Jurkat, Clone E6-1 (cell line): ENCODE data around the gene ABHD16B.
"Not testable (repeated sequence)": the region's sequence is repeated elsewhere in the genome, so short reads cannot be mapped to it uniquely, and the experiment has no call there.

Source experiments
- DNase-seq: peaks from one replicate; pipeline ENCODE4 v3.0.0-alpha.2; 2011; ENCODE audit warnings: low read depth, low spot score
- H3K4me3 ChIP-seq: 2 replicates; pipeline ENCODE4 v1.5.1; 2011; ENCODE audit warnings: mild to moderate bottlenecking, low read length, control low read depth, moderate library complexity

The ABHD16B gene

GRCh38 chr20:63850689-63851547 lies 10.4 kb upstream of the ABHD16B start:
- no peak for DNase-seq
- no peak overlapping the region for H3K4me3 ChIP-seq

- not testable (repeated sequence) for DNase-seq
These were observed 9.8 kb upstream of the ABHD16B start for GRCh38 chr20:63851548-63851943.

GRCh38 chr20:63853733-63854068 lies 7.6 kb upstream of the ABHD16B start:
- H3K4me3 ChIP-seq, DNase-seq: not testable (repeated sequence)

More at GRCh38 chr20:63851548-63851943, 9.8 kb upstream of the ABHD16B start:
- H3K4me3 ChIP-seq: not testable (repeated sequence)

- DNase-seq: no peak
- H3K4me3 ChIP-seq: no peak overlapping the region
These were observed 7.1 kb upstream of the ABHD16B start for GRCh38 chr20:63854069-63854765.

GRCh38 chr20:63854766-63855362 lies 6.4 kb upstream of the ABHD16B start:
- H3K4me3 ChIP-seq: no peak overlapping the region

GRCh38 chr20:63855363-63856097 lies 5.8 kb upstream of the ABHD16B start:
- no peak for DNase-seq
- no peak overlapping the region for H3K4me3 ChIP-seq

More at GRCh38 chr20:63854766-63855362, 6.4 kb upstream of the ABHD16B start:
- no peak for DNase-seq

GRCh38 chr20:63856098-63856511 lies 5.2 kb upstream of the ABHD16B start:
- no peak for DNase-seq
- H3K4me3 ChIP-seq: no peak overlapping the region

GRCh38 chr20:63857764-63858392 lies 3.4 kb upstream of the ABHD16B start:
- DNase-seq: no peak
- no peak overlapping the region for H3K4me3 ChIP-seq

GRCh38 chr20:63858393-63859165 lies 2.7 kb upstream of the ABHD16B start:
- H3K4me3 ChIP-seq: no peak overlapping the region

GRCh38 chr20:63859166-63859699 lies 2.1 kb upstream of the ABHD16B start:
- DNase-seq: no peak
- H3K4me3 ChIP-seq: no peak overlapping the region

More at GRCh38 chr20:63858393-63859165, 2.7 kb upstream of the ABHD16B start:
- no peak for DNase-seq

- DNase-seq: no peak
- H3K4me3 ChIP-seq: no peak overlapping the region
These were observed 810 bp upstream of the ABHD16B start for GRCh38 chr20:63860325-63861051.

GRCh38 chr20:63861981-63862901 lies 943 bp downstream of the ABHD16B start:
- no peak overlapping the region for H3K4me3 ChIP-seq
- no peak for DNase-seq

GRCh38 chr20:63863021-63863797 lies 1.9 kb downstream of the ABHD16B start:
- no peak for DNase-seq
- peak overlapping the region; percentile 90 for H3K4me3 ChIP-seq

- DNase-seq: peak; percentile 79
- peak overlapping the region; percentile 90 for H3K4me3 ChIP-seq
These were observed 2.7 kb downstream of the ABHD16B start for GRCh38 chr20:63863798-63864544.

GRCh38 chr20:63864545-63864977 lies 3.3 kb downstream of the ABHD16B start:
- H3K4me3 ChIP-seq: peak overlapping the region; percentile 90
- no peak for DNase-seq
